Measurements from ENCODE around the gene GALNS.

DNA sequence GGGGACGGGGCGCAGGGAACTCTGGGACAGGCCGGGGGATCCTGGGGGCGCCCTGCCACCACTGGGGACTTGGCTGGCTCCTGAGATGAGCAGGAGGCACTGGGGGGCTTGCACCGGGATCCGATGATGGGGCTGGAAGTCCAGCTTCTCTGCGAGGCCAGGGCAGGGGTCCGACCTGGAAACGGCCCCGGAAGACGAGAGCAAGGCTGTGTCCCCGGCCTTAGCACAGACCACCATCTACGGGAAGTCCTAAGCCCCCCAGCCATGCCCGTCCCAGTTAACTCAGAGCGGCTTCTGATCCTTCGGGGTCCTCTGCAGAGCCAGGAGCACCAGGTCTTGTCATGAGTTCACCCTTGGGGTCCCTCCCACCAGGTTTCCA is 52.6 kb downstream of the GALNS start:
- TF ChIP-seq FOXM1 (IDR thresholded peaks at IDR 0.05; ENCODE audit: borderline replicate concordance, low read depth) (no peak), EP300 (IDR thresholded peaks at IDR 0.05; ENCODE audit: borderline replicate concordance) (no peak), TAF1 (IDR thresholded peaks at IDR 0.05; ENCODE audit: low read depth) (no peak), CEBPB (IDR thresholded peaks at IDR 0.05) (no peak), TCF12 (IDR thresholded peaks at IDR 0.05; ENCODE audit: low read depth) (no peak), EGR1 (IDR thresholded peaks at IDR 0.05) (no peak)
